GM19463 (cell line): ENCODE measurements around the gene ABHD12B.

Experiments
- ATAC-seq: cut with Tn5 transposase; IDR thresholded peaks from one replicate; pipeline ENCODE4 v1.9.1; 2021; ENCODE audit warnings: mild to moderate bottlenecking, moderate library complexity; ENCODE audit not compliant: unreplicated experiment

Gene ABHD12B

GRCh38 chr14:50871914-50872732 is at the start of gene ABHD12B:
Gene ABHD12B (plus strand): TSS chr14:50872053. CDS start chr14:50872175, 122 bp downstream.
- no peak for ATAC-seq

- peak; percentile 22 for ATAC-seq
These were observed 49.3 kb upstream of the ABHD12B start for GRCh38 chr14:50822501-50823042.

- ATAC-seq: peak; percentile 16
These were observed 48.6 kb upstream of the ABHD12B start for GRCh38 chr14:50823051-50823761.

- ATAC-seq: peak; percentile 74
These were observed 47.9 kb upstream of the ABHD12B start for GRCh38 chr14:50823762-50824636.

GRCh38 chr14:50825307-50825706 is 46.5 kb upstream of the ABHD12B start:
- ATAC-seq: no peak

- no peak for ATAC-seq
These were observed 45.2 kb upstream of the ABHD12B start for GRCh38 chr14:50826681-50827080.

GRCh38 chr14:50828721-50829488 is 42.9 kb upstream of the ABHD12B start:
- ATAC-seq: no peak

GRCh38 chr14:50829489-50830043 is 42.3 kb upstream of the ABHD12B start:
- no peak for ATAC-seq

- ATAC-seq: peak; percentile 31
These were observed 41.6 kb upstream of the ABHD12B start for GRCh38 chr14:50830044-50830931.

- ATAC-seq: peak; percentile 81
These were observed 40.7 kb upstream of the ABHD12B start, which contains the start of gene NIN for GRCh38 chr14:50830932-50831725. Gene NIN (minus strand): TSS chr14:50831162. CDS start chr14:50822056, 9,106 bp downstream.

GRCh38 chr14:50831726-50832168 is 40.1 kb upstream of the ABHD12B start:
- no peak for ATAC-seq

- no peak for ATAC-seq
These were observed 38.8 kb upstream of the ABHD12B start for GRCh38 chr14:50832935-50833630.

GRCh38 chr14:50834802-50835276 is 37.0 kb upstream of the ABHD12B start:
- no peak for ATAC-seq

- ATAC-seq: peak; percentile 15
These were observed 36.6 kb upstream of the ABHD12B start for GRCh38 chr14:50835280-50835679.

- no peak for ATAC-seq
These were observed 35.3 kb upstream of the ABHD12B start for GRCh38 chr14:50836515-50836914.

- ATAC-seq: no peak
These were observed 34.6 kb upstream of the ABHD12B start for GRCh38 chr14:50837271-50837670.

GRCh38 chr14:50837850-50838470 is 33.9 kb upstream of the ABHD12B start:
- ATAC-seq: no peak
